ENCODE results near the gene MAD1L1.

The MAD1L1 gene

GRCh38 chr7:1993776-1994740, 238.7 kb downstream of the MAD1L1 start:
- H3K27me3 ChIP-seq (ENCODE audit: control insufficient read depth, insufficient read depth, low read length) = no peaks in the 10 kb centered on the region
- no peaks in the 10 kb centered on the region for H3K4me1 ChIP-seq (ENCODE audit: control insufficient read depth, insufficient read depth, low read length)
- no peak overlapping the region for H3K4me3 ChIP-seq (ENCODE audit: low read length)
- no peak overlapping the region for H3K9ac ChIP-seq (ENCODE audit: low read length)
- H3K36me3 ChIP-seq (ENCODE audit: control insufficient read depth, insufficient read depth, low read length) = peaks cover 2% of the 10 kb centered on the region
- H3K27ac ChIP-seq (ENCODE audit: low read depth, low read length) = no peak overlapping the region

GRCh38 chr7:1993031-1993695, 239.6 kb downstream of the MAD1L1 start:
- Histone ChIP-seq H3K27ac (ENCODE audit: low read depth, low read length) (no peak overlapping the region), H3K4me3 (ENCODE audit: low read length) (no peak overlapping the region), H3K9ac (ENCODE audit: low read length) (no peak overlapping the region), H3K27me3 (ENCODE audit: control insufficient read depth, insufficient read depth, low read length) (no peaks in the 10 kb centered on the region), H3K4me1 (ENCODE audit: control insufficient read depth, insufficient read depth, low read length) (no peaks in the 10 kb centered on the region), H3K36me3 (ENCODE audit: control insufficient read depth, insufficient read depth, low read length) (peaks cover 2% of the 10 kb centered on the region)

DNA sequence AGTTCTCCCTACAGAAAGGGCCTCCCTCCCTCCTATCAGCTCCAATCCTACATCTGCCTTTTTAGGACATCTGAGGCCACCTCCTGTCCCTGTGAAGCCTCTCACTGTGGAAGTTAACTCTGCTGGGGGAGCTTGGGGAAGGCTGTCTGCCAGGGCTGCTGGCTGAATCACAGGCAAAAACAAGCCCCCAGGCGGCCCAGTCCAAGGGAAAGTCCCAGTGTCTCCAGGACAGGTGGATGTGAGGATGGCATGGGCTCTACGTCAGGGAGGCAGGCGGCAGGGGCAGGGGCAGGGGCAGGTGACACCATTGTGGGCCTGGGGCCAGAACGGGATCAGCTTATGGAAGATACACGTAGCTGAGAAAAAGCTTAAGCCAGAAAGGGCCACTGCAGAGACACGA, 240.2 kb downstream of the MAD1L1 start:
- Histone ChIP-seq H3K27ac (ENCODE audit: low read depth, low read length) (no peak overlapping the region), H3K27me3 (ENCODE audit: control insufficient read depth, insufficient read depth, low read length) (no peaks in the 10 kb centered on the region), H3K4me1 (ENCODE audit: control insufficient read depth, insufficient read depth, low read length) (no peaks in the 10 kb centered on the region), H3K4me3 (ENCODE audit: low read length) (no peak overlapping the region), H3K36me3 (ENCODE audit: control insufficient read depth, insufficient read depth, low read length) (peaks cover 2% of the 10 kb centered on the region), H3K9ac (ENCODE audit: low read length) (no peak overlapping the region)

- peaks cover 2% of the 10 kb centered on the region for H3K36me3 ChIP-seq (ENCODE audit: control insufficient read depth, insufficient read depth, low read length)
- H3K4me1 ChIP-seq (ENCODE audit: control insufficient read depth, insufficient read depth, low read length) = no peaks in the 10 kb centered on the region
- no peak overlapping the region for H3K9ac ChIP-seq (ENCODE audit: low read length)
- H3K27ac ChIP-seq (ENCODE audit: low read depth, low read length) = no peak overlapping the region
- H3K4me3 ChIP-seq (ENCODE audit: low read length) = no peak overlapping the region
- H3K27me3 ChIP-seq (ENCODE audit: control insufficient read depth, insufficient read depth, low read length) = no peaks in the 10 kb centered on the region
Measured at GRCh38 chr7:1990001-1990670, 242.6 kb downstream of the MAD1L1 start.

GRCh38 chr7:1989049-1989860, 243.5 kb downstream of the MAD1L1 start:
- H3K4me1 ChIP-seq (ENCODE audit: control insufficient read depth, insufficient read depth, low read length) = no peaks in the 10 kb centered on the region
- no peak overlapping the region for H3K9ac ChIP-seq (ENCODE audit: low read length)
- H3K27ac ChIP-seq (ENCODE audit: low read depth, low read length) = no peak overlapping the region
- H3K27me3 ChIP-seq (ENCODE audit: control insufficient read depth, insufficient read depth, low read length) = no peaks in the 10 kb centered on the region
- H3K36me3 ChIP-seq (ENCODE audit: control insufficient read depth, insufficient read depth, low read length) = peaks cover 2% of the 10 kb centered on the region
- H3K4me3 ChIP-seq (ENCODE audit: low read length) = no peak overlapping the region

GRCh38 chr7:1988533-1988930, 244.2 kb downstream of the MAD1L1 start:
- Histone ChIP-seq H3K4me1 (ENCODE audit: control insufficient read depth, insufficient read depth, low read length) (no peaks in the 10 kb centered on the region), H3K27me3 (ENCODE audit: control insufficient read depth, insufficient read depth, low read length) (no peaks in the 10 kb centered on the region), H3K4me3 (ENCODE audit: low read length) (no peak overlapping the region), H3K36me3 (ENCODE audit: control insufficient read depth, insufficient read depth, low read length) (no peaks in the 10 kb centered on the region), H3K9ac (ENCODE audit: low read length) (no peak overlapping the region), H3K27ac (ENCODE audit: low read depth, low read length) (no peak overlapping the region)

- no peak overlapping the region for H3K9ac ChIP-seq (ENCODE audit: low read length)
- H3K27me3 ChIP-seq (ENCODE audit: control insufficient read depth, insufficient read depth, low read length) = no peaks in the 10 kb centered on the region
- no peak overlapping the region for H3K4me3 ChIP-seq (ENCODE audit: low read length)
- no peaks in the 10 kb centered on the region for H3K4me1 ChIP-seq (ENCODE audit: control insufficient read depth, insufficient read depth, low read length)
- no peaks in the 10 kb centered on the region for H3K36me3 ChIP-seq (ENCODE audit: control insufficient read depth, insufficient read depth, low read length)
- no peak overlapping the region for H3K27ac ChIP-seq (ENCODE audit: low read depth, low read length)
Measured at GRCh38 chr7:1987591-1988532, 244.9 kb downstream of the MAD1L1 start.

GRCh38 chr7:1987084-1987535, 245.6 kb downstream of the MAD1L1 start:
- Histone ChIP-seq H3K36me3 (ENCODE audit: control insufficient read depth, insufficient read depth, low read length) (no peaks in the 10 kb centered on the region), H3K9ac (ENCODE audit: low read length) (no peak overlapping the region), H3K27me3 (ENCODE audit: control insufficient read depth, insufficient read depth, low read length) (no peaks in the 10 kb centered on the region), H3K4me1 (ENCODE audit: control insufficient read depth, insufficient read depth, low read length) (no peaks in the 10 kb centered on the region), H3K27ac (ENCODE audit: low read depth, low read length) (no peak overlapping the region), H3K4me3 (ENCODE audit: low read length) (no peak overlapping the region)

GRCh38 chr7:1986366-1987083, 246.2 kb downstream of the MAD1L1 start:
- Histone ChIP-seq H3K27me3 (ENCODE audit: control insufficient read depth, insufficient read depth, low read length) (no peaks in the 10 kb centered on the region), H3K27ac (ENCODE audit: low read depth, low read length) (no peak overlapping the region), H3K4me1 (ENCODE audit: control insufficient read depth, insufficient read depth, low read length) (no peaks in the 10 kb centered on the region), H3K4me3 (ENCODE audit: low read length) (no peak overlapping the region), H3K36me3 (ENCODE audit: control insufficient read depth, insufficient read depth, low read length) (no peaks in the 10 kb centered on the region), H3K9ac (ENCODE audit: low read length) (no peak overlapping the region)

GRCh38 chr7:1985936-1986335, 246.8 kb downstream of the MAD1L1 start:
- H3K4me3 ChIP-seq (ENCODE audit: low read length) = no peak overlapping the region
- no peaks in the 10 kb centered on the region for H3K4me1 ChIP-seq (ENCODE audit: control insufficient read depth, insufficient read depth, low read length)
- H3K9ac ChIP-seq (ENCODE audit: low read length) = no peak overlapping the region
- no peaks in the 10 kb centered on the region for H3K36me3 ChIP-seq (ENCODE audit: control insufficient read depth, insufficient read depth, low read length)
- no peak overlapping the region for H3K27ac ChIP-seq (ENCODE audit: low read depth, low read length)
- H3K27me3 ChIP-seq (ENCODE audit: control insufficient read depth, insufficient read depth, low read length) = no peaks in the 10 kb centered on the region

DNA sequence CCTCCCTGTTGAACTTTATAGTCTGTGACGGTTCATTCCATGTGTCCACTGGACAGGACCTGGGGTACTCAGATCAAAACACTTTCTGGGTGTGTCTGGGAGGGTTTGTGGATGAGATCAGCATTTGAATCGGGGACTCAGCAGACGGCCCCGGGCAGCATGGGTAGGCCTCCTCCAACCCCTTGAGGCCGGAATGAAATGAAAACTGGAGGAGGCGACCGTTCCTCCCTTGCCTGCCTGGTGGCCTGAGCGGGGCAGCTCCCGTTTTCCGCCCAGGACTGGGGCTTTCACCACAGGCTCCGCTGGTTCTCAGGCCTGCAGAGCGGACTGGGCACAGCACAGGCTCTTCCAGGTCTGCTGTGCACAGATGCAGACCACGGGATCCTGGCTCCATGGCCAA, 247.7 kb downstream of the MAD1L1 start:
- H3K27ac ChIP-seq (ENCODE audit: low read depth, low read length) = no peak overlapping the region
- H3K27me3 ChIP-seq (ENCODE audit: control insufficient read depth, insufficient read depth, low read length) = no peaks in the 10 kb centered on the region

More for the DNA sequence above, 247.7 kb downstream of the MAD1L1 start:
- H3K4me1 ChIP-seq (ENCODE audit: control insufficient read depth, insufficient read depth, low read length) = no peaks in the 10 kb centered on the region
- H3K9ac ChIP-seq (ENCODE audit: low read length) = no peak overlapping the region
- no peaks in the 10 kb centered on the region for H3K36me3 ChIP-seq (ENCODE audit: control insufficient read depth, insufficient read depth, low read length)
- no peak overlapping the region for H3K4me3 ChIP-seq (ENCODE audit: low read length)

Measured in rectal smooth muscle tissue (tissue), 1 donor.